Limb (tissue), 2 donors: ENCODE results near the gene DOCK4.

Source experiments
- DNase-seq, 2 donors: peaks; one replicate each; pipeline ENCODE4 v3.0.0-alpha.2; 2016; ENCODE audit errors: extremely low spot score in 2 of 2

Gene DOCK4

DNA sequence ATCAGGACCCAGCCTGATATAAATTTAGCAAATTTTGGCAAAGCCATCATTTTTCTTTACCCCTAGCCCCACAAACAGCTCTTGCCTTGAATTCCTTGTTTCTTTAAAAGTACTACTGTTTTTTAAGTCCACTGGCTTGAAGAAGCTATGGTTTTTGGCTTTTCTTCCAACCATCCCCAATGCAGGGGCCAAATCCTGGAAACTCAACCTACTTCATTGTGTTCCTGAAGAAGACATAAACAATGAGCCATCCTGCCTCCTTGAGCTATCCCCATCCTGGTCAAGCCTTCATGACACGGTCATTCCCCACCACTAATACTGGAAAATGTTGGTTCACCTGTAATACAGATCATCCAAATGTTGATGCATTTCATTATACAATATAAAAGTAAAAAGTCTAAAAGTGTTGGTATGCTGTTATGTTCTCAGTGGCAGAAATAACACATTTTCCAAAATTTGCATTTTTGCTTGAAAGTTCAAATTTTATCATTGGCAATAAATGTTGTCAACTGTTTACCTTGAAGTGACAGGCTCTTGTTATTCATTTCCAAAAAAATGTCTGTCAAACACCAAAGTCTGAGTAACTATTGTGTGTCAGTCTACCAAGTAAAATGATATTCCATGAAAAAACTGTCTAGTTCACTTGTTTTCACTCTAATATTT lies 92.2 kb downstream of the DOCK4 start:
- no peak for DNase-seq

GRCh38 chr7:112112822-112113255 lies 93.4 kb downstream of the DOCK4 start:
- no peak for DNase-seq

- DNase-seq, result no peak
Measured at GRCh38 chr7:112110651-112111050, 95.5 kb downstream of the DOCK4 start.

GRCh38 chr7:112110175-112110574 lies 96.0 kb downstream of the DOCK4 start:
- no peak for DNase-seq

- DNase-seq, result no peak
Measured at GRCh38 chr7:112108981-112109380, 97.2 kb downstream of the DOCK4 start.

DNA sequence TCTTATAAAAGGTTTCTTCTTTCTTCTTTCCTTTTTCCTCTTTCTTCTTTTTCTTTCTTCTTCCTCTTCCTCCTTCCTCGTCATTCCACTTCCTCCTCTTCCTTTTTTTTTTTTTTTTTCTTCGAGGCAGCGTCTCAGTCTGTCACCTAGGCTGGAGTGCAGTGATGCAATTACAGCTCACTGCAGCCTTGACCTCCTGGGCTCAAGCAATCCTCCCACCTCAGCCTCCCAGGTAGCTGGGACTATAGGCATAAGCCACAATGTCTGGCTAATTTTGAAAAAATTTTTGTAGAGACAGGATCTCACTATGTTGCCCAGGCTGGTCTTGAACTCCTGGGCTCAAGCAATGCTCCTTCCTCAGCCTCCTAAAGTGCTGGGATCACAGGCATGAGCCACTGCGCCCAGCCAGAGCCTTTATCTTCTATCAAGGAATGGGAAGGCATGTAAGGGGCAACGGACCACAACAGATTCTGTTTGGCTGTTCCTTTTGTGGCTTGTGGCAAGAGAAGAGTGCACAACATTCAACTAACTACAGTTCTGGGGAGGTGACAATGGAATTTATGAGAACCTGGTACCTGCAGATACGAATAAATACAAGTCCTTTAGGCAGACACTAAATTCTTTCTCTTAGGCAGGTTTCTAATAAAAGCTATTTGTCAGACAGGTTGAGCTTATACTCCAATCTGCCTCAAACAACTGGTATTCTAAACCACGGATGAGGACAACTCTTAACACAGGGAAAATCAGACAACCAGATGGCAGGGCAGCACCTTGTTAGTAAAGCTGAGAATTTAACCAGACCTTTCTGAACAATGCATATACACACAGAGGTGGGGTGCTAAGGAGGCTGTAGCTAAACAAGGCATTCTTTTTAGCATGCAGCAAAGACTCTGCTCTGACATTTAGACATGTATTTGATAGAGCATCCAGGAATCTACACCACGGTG lies 100.3 kb downstream of the DOCK4 start:
- DNase-seq, result no peak

DNA sequence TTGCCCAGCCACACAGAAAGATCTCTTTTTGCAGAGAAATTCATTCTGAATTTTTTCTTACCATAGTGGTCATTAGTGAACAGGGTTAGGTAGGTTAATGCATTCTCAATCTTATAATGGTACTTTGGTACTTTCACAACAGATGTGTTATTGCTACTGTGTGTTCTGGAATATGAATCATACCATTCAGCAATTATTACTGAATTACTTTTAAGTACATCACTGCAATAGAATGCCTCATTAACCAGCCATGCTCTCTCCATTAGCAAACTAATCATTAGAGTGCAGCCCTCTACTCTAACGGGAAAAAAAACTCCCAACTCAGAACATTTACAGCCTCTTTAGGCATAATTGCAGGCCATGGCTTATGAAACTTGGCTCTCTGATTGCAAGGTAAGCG lies 102.1 kb downstream of the DOCK4 start:
- DNase-seq, result no peak

GRCh38 chr7:112103246-112103645 lies 103.0 kb downstream of the DOCK4 start:
- DNase-seq, result no peak

- peak in 1 of 2 donors; percentile 60 for DNase-seq
Measured at GRCh38 chr7:112101201-112101846, 104.9 kb downstream of the DOCK4 start.

GRCh38 chr7:112097524-112097923 lies 108.7 kb downstream of the DOCK4 start:
- no peak for DNase-seq

- no peak for DNase-seq
Measured at GRCh38 chr7:112093409-112093808, 112.8 kb downstream of the DOCK4 start.

DNA sequence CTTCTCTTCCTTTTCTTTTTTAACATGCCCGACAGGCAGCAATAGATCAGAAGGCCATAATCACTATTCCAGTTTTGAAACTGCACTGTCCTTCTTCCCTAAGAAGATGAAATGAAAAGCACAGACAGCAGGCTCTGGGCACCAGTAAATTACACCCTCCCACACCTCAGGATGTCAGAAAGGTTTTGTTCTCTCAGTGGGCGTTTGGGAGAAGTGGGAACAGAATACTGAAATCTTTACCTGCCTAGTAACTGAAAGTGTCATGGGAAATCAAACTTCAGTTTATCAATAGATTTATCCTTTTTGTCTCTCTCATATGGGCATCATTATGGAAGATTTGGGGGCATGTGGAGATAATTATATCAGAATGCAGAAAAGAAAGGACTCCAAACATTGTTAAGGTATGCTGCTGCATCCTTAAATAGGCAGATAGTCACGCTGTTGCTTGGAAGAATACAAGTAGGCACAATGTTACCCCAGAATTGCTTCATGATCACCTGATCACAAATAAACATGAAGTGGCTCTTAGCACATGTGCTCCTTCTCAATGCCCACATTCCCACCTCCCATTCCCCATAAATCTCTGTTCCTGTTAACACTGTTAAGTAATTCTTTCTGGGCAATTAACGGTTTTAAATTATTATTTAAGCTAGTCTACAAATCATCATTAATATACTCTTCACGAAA lies 113.3 kb downstream of the DOCK4 start:
- no peak for DNase-seq

- no peak for DNase-seq
Measured at GRCh38 chr7:112092306-112092705, 113.9 kb downstream of the DOCK4 start.

DNA sequence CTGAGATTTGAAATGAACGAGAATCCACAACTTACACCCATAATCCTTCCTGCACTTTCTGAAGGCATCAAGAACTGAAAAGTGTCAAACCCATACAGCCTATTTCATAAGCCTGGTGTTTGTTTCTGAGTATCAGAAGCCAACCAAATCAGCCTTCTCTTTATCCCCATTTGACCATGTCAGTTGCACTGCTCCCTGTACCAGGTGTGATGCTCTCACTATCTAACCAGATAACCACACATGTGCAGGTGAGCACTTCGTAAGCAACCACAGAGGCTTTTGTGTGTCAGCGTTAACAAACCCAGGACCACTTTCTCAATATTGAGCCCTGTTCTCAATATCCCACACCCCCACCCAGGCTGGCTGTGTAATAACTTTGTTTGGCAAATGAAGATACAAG lies 114.4 kb downstream of the DOCK4 start:
- DNase-seq, result no peak

DNA sequence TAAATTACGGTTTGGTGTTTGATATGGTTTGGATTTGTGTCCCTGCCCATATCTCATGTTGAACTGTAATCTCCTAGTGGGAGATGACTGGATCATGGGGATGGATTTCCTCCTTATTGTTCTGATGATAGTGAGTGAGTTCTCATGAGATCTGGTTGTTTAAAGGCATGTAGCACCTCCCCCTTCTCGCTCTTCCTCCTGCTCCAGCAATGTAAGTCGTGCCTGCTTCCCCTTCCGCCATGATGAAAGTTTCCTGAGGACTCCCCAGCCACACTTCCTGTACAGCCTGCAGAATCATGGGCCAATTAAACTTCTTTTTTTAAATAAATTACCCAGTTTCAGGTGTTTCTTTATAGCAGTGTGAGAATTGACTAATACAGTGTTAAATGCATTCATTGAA lies 116.6 kb downstream of the DOCK4 start:
- DNase-seq, result no peak

GRCh38 chr7:112088484-112089016 lies 117.6 kb downstream of the DOCK4 start:
- DNase-seq, result no peak

DNA sequence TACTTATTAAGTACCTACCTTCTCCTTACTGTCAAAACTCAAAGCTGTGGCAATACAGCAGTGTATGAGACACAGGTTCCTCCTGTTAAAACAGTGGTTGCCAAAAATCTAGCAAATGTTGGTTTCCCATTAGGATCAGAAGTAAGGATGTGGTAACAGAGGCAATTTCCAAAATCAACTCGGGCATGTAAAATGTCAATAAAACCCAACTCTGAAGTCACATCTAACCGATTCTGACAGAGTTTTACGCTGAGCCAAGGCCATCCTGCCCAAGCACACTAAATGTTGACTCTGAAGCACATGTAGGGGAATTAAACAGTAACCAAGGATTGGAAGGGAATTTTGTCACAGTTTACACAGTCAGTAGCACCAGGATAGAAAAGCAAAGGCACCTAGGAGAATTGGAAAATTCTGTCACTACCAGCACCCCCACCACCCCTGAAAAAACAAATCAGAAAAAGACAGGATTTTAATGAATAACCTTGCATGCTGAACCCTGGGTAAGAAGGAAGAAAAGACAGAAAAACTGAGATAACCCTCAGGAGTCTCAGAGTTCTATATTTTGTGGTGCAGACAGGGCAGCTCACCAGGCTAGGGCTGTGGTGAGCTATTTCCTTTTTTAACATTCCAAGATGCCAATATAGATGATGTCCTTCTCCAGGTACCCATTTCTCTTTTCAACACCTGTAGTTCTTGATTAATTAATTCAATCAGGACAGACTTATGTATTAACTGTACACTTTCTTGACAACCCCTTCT lies 119.5 kb downstream of the DOCK4 start:
- DNase-seq, result peak in 1 of 2 donors; percentile 30

DNA sequence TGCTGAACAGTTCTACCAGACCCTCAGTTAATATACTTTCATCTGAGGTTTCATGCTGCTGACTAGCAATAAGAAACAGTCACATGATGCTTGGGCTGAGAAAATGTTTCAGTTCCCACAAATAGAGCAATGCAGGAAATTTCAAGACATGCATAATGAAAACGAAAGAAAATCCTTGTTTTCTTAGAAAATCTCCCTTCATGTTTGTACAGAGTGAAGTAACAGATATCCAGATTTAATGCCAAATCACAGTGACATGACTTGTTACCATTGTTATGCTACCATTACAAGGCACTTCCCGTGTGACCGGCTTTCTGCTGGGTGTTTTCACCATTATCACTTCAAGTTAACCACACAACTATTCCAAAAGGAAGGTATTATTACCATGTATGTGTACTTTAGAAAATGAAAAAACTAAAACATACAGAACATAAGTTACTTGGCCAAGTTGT lies 121.7 kb downstream of the DOCK4 start:
- no peak for DNase-seq

- DNase-seq, result no peak
Measured at GRCh38 chr7:112083776-112084355, 122.3 kb downstream of the DOCK4 start.

- DNase-seq, result no peak
Measured at GRCh38 chr7:112082306-112082705, 123.9 kb downstream of the DOCK4 start.
